Measurements from ENCODE around the gene SDR39U1.

The SDR39U1 gene

GRCh38 chr14:24422261-24422660, 20.3 kb downstream of the SDR39U1 start:
- Histone ChIP-seq H3K36me3 (no peaks in the 10 kb centered on the region), H4K20me1 (no peaks in the 10 kb centered on the region), H3K9ac (peak overlapping the region in 3 of 11 experiments; percentile 5 to 40 (median 28); a peak in 1 of 22 replicates), H3K9me3 (replicated peaks in 1 of 11) (no peaks in the 10 kb centered on the region), H3K4me3 (peak overlapping the region in 2 of 10 experiments; percentile 13 to 17; a peak in 1 of 20 replicates), H3K4me2 (peak overlapping the region; percentile 59 to 95 (median 85)), H3K27me3 (peaks cover 0 to 11% (median 0%) of the 10 kb centered on the region in 11 experiments; a peak in 2 of 22 replicates), H3K27ac (peak overlapping the region in 1 of 11 experiments; percentile 5; a peak in 1 of 22 replicates), H3K4me1 (peaks cover 30 to 76% (median 61%) of the 10 kb centered on the region in 10 experiments)
- no peak for TF ChIP-seq Cebpa-rat (IDR thresholded peaks at IDR 0.05)

- Histone ChIP-seq H4K20me1 (no peaks in the 10 kb centered on the region), H3K9me3 (replicated peaks in 1 of 11) (no peaks in the 10 kb centered on the region), H3K4me1 (peaks cover 25 to 61% (median 48%) of the 10 kb centered on the region in 10 experiments), H3K27ac (no peak overlapping the region), H3K4me3 (no peak overlapping the region), H3K9ac (no peak overlapping the region), H3K4me2 (peak overlapping the region in 7 of 11 experiments; percentile 71 to 95 (median 83); a peak in 12 of 22 replicates), H3K36me3 (peaks cover 0 to 27% (median 22%) of the 10 kb centered on the region in 11 experiments; a peak in 19 of 22 replicates), H3K27me3 (peaks cover 0 to 9% (median 0%) of the 10 kb centered on the region in 11 experiments; a peak in 2 of 22 replicates)
- TF ChIP-seq Cebpa-rat (IDR thresholded peaks at IDR 0.05) = no peak
These were observed 24.1 kb downstream of the SDR39U1 start for GRCh38 chr14:24418492-24418873.

- 0 out of 22 replicates have a peak overlapping the region, but pooled peaks of 1 of the 11 experiments have one; percentile 60 for H3K27ac ChIP-seq
- no peak for TF ChIP-seq Cebpa-rat (IDR thresholded peaks at IDR 0.05)
- peaks cover 0 to 7% (median 0%) of the 10 kb centered on the region in 11 experiments; a peak in 1 of 22 replicates for H3K27me3 ChIP-seq
- no peak overlapping the region for H3K9ac ChIP-seq
- H3K4me2 ChIP-seq = peak overlapping the region in 9 of 11 experiments; percentile 49 to 95 (median 80); a peak in 17 of 22 replicates
- peaks cover 19 to 56% (median 43%) of the 10 kb centered on the region in 10 experiments for H3K4me1 ChIP-seq
- no peaks in the 10 kb centered on the region for H3K9me3 ChIP-seq (replicated peaks in 1 of 11)
- peaks cover 0 to 32% (median 27%) of the 10 kb centered on the region in 11 experiments; a peak in 19 of 22 replicates for H3K36me3 ChIP-seq
- no peaks in the 10 kb centered on the region for H4K20me1 ChIP-seq
- H3K4me3 ChIP-seq = no peak overlapping the region
These were observed 24.6 kb downstream of the SDR39U1 start for GRCh38 chr14:24417832-24418491.

GRCh38 chr14:24416932-24417619, 25.5 kb downstream of the SDR39U1 start:
- H3K9ac ChIP-seq = peak overlapping the region in 2 of 11 experiments; percentile 2 to 50; a peak in 4 of 22 replicates
- H3K27me3 ChIP-seq = peaks cover 0 to 7% (median 0%) of the 10 kb centered on the region in 11 experiments; a peak in 1 of 22 replicates
- peaks cover 11 to 51% (median 36%) of the 10 kb centered on the region in 10 experiments for H3K4me1 ChIP-seq
- no peaks in the 10 kb centered on the region for H4K20me1 ChIP-seq
- peaks cover 0 to 40% (median 31%) of the 10 kb centered on the region in 11 experiments; a peak in 19 of 22 replicates for H3K36me3 ChIP-seq
- H3K9me3 ChIP-seq (replicated peaks in 1 of 11) = no peaks in the 10 kb centered on the region
- no peak for TF ChIP-seq Cebpa-rat (IDR thresholded peaks at IDR 0.05)
- H3K4me2 ChIP-seq = peak overlapping the region; percentile 6 to 95 (median 79); a peak in 19 of 22 replicates
- H3K4me3 ChIP-seq = no peak overlapping the region
- peak overlapping the region in 4 of 11 experiments; percentile 2 to 60 (median 28); a peak in 6 of 22 replicates for H3K27ac ChIP-seq

- Histone ChIP-seq H3K4me2 (peak overlapping the region in 10 of 11 experiments; percentile 7 to 95 (median 80); a peak in 18 of 22 replicates), H3K9me3 (replicated peaks in 1 of 11) (no peaks in the 10 kb centered on the region), H3K27me3 (peaks cover 0 to 7% (median 0%) of the 10 kb centered on the region in 11 experiments; a peak in 1 of 22 replicates), H4K20me1 (no peaks in the 10 kb centered on the region; a peak in 1 of 22 replicates), H3K27ac (peak overlapping the region in 4 of 11 experiments; percentile 2 to 60 (median 28); a peak in 6 of 22 replicates), H3K4me1 (peaks cover 10 to 51% (median 36%) of the 10 kb centered on the region in 10 experiments; a peak in 17 of 20 replicates), H3K4me3 (no peak overlapping the region), H3K36me3 (peaks cover 0 to 44% (median 31%) of the 10 kb centered on the region in 11 experiments; a peak in 19 of 22 replicates), H3K9ac (peak overlapping the region in 1 of 11 experiments; percentile 2; a peak in 2 of 22 replicates)
- no peak for TF ChIP-seq Cebpa-rat (IDR thresholded peaks at IDR 0.05)
These were observed 26.2 kb downstream of the SDR39U1 start for GRCh38 chr14:24416254-24416931.

GRCh38 chr14:24415421-24416253, 26.9 kb downstream of the SDR39U1 start:
- 0 out of 22 replicates have a peak overlapping the region, but pooled peaks of 2 of the 11 experiments have one; percentile 7 to 47 for H3K27ac ChIP-seq
- H3K36me3 ChIP-seq = peaks cover 0 to 51% (median 31%) of the 10 kb centered on the region in 11 experiments; a peak in 19 of 22 replicates
- peak overlapping the region in 8 of 11 experiments; percentile 71 to 95 (median 82); a peak in 13 of 22 replicates for H3K4me2 ChIP-seq
- H3K4me3 ChIP-seq = no peak overlapping the region
- peaks cover 10 to 54% (median 41%) of the 10 kb centered on the region in 10 experiments; a peak in 17 of 20 replicates for H3K4me1 ChIP-seq
- peaks cover 0 to 7% (median 0%) of the 10 kb centered on the region in 11 experiments; a peak in 1 of 22 replicates for H3K27me3 ChIP-seq
- H3K9ac ChIP-seq = no peak overlapping the region
- H3K9me3 ChIP-seq (replicated peaks in 1 of 11) = no peaks in the 10 kb centered on the region
- TF ChIP-seq Cebpa-rat (IDR thresholded peaks at IDR 0.05) = no peak
- H4K20me1 ChIP-seq = no peaks in the 10 kb centered on the region; a peak in 1 of 22 replicates

- Histone ChIP-seq H3K4me3 (no peak overlapping the region), H3K4me1 (peaks cover 10 to 61% (median 46%) of the 10 kb centered on the region in 10 experiments; a peak in 17 of 20 replicates), H3K4me2 (no peak overlapping the region), H3K9ac (no peak overlapping the region), H3K27me3 (no peaks in the 10 kb centered on the region), H4K20me1 (peaks cover 0 to 4% (median 0%) of the 10 kb centered on the region in 11 experiments; a peak in 2 of 22 replicates), H3K27ac (no peak overlapping the region), H3K9me3 (replicated peaks in 1 of 11) (no peaks in the 10 kb centered on the region), H3K36me3 (peaks cover 0 to 58% (median 31%) of the 10 kb centered on the region in 11 experiments; a peak in 19 of 22 replicates)
- TF ChIP-seq Cebpa-rat (IDR thresholded peaks at IDR 0.05) = no peak
These were observed 27.7 kb downstream of the SDR39U1 start for GRCh38 chr14:24414732-24415420.
